OCI-M2 (cell line): ENCODE measurements around the gene AVPI1.
"Not testable (repeated sequence)": the region's sequence is repeated elsewhere in the genome, so short reads cannot be mapped to it uniquely, and the experiment has no call there.

Experiments used
- DNase-seq: peaks from one replicate; lab custom pipeline; 2025; ENCODE audit not compliant: unreplicated experiment; lab: John Stamatoyannopoulos, UW

Gene AVPI1

DNA sequence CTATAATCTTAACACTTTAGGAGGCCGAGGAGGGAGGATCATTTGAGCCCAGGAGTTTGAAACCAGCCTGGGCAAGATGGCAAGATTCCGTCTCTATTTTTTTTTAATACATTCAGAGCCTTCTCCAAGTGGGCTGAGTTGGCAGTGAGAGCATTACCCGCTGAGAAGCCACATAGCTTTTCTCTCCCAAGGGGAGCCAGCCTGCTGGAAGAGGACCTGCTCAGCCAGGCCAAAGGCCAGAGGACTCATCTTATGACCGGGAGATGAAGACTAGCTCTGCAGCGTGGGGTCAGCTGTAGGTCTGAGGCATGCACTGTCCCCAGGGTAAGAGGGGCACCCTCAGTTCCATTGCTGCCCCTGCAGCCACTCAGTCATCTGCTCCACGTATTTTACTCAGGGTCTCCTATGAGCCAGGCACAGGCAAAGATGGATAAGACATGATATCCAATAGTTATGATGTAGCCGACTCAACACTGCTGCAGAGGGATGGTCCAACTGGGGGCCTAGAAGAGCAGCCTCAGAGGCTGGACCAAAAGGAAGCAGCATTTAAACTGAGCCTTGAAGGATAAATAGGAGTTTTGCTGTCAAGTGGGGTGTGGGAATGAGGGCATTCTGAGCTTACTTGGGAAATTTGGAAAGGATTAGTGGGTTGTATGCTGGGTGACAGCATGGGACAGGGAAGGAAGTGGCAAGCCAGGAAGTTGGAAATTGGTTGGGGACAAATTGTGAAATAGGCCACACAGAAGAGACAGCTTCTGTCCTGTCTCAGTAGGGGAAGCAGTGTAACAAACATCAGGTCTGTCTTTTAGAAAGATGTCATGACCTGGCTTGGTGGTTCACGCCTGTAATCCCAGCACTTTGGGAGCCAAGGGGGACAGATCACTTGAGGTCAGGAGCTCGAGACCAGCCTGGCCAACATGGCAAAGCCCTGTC lies 24.9 kb upstream of the AVPI1 start:
- no peak for DNase-seq

- no peak for DNase-seq
Observed at GRCh38 chr10:97708976-97709946, 22.2 kb upstream of the AVPI1 start.

- no peak for DNase-seq
Observed at GRCh38 chr10:97708167-97708566, 21.1 kb upstream of the AVPI1 start.

- no peak for DNase-seq
Observed at GRCh38 chr10:97707134-97707861, 20.3 kb upstream of the AVPI1 start.

DNA sequence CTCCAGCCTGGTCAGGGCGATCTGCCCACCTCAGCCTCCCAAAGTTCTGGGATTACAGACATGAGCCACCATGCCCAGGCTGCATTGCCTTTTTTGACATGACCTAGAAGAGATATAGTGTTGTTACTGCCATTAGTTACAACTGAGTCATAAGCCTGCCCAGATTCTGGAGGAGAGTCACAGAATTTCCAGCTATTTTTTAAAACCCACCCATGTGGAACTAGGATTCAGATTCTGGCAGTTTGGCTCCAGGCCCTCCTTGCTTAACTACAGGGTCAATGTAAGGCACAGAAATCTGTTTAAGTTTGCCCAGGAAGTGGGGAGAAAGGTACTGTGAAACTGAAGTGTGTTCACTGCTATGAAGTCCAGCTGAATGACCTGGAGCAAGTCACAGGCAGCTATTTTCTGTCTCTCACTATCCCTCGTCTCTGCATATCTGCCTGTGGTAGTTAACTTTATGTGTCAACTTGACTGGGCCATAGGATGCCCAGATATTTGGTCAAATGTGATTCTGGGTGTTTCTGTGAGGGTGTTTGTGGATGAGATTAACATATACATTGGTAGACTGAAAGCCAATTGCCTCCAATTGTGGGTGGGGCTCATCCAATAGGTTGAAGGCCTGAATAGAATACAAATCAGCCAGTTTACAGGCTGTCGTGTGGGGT lies 18.1 kb upstream of the AVPI1 start:
- DNase-seq = no peak

DNA sequence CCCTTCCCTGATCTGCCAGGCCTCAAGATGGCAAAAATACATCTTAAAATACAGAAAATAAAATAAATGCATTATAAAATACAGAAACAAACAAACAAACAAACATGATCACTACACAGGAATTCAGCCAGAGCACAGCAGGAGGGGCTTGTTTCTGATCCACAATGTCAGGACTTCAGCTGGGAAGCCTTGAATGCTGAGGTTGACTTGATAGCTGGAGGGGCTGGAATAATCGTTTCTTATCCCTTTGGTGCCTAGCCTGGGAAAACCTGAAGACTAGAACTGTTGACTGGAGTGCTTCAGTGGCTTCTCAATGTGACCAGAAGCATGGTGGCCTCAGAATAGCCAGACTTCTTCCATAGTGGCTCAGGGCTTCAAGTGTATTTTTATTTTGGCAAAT lies 17.3 kb upstream of the AVPI1 start:
- DNase-seq = no peak

DNA sequence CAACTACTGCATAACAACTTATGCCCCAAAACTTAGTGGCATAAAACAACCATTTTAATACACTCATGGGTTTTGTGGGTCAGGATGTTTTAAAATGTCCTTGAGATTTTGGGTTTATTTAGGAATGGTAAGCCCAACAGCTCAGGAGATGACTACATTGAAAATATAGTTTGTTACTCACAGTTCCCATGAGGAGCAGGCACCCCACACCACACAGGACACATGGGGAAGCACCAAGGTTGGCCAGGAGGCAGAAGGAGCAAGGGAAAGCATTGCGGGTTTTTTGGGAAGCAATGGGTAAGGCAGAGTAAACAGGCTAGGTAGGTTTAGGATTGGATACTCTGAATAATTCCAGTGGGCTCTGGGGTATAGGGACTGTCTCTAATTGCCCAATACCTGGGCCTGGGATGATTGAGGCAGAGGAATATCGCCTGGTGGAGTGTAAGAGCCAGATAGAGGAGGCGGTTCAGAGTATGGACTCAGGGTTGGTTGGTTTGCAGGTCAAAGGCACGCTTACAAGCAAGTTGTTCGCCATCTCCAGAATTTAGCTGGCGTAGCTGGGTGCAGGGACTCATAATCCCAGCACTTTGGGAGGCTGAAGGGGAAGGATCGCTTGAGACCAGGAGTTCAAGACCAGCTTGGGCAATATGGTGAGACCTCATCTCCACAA lies 16.5 kb upstream of the AVPI1 start:
- no peak for DNase-seq

GRCh38 chr10:97701438-97702069 lies 14.5 kb upstream of the AVPI1 start:
- peak; percentile 29 for DNase-seq

DNA sequence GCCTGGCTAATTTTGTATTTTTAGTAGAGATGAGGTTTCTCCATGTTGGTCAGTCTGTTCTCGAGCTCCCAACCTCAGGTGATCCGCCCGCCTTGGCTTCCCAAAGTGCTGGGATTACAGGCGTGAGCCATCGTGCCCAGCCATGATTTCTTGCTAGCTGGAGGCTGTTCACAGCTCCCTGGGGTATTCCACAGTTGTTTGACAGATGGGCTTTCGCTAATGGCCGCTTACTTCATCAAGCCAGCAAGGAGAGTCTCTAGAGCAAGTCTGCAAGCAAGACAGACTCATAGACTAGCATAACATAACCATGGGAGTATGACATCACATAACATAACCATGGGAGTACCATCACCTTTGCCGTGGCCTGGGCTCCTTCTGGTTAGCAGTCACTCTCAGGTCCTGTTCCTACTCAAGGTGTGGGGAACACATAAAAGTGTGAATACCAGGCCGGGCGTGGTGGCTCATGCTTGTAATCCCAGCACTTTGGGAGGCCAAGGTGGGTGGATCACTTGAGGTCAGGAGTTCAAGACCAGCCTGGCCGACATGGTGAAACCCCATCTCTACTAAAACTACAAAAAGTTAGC lies 11.1 kb upstream of the AVPI1 start:
- not testable (repeated sequence) for DNase-seq

DNA sequence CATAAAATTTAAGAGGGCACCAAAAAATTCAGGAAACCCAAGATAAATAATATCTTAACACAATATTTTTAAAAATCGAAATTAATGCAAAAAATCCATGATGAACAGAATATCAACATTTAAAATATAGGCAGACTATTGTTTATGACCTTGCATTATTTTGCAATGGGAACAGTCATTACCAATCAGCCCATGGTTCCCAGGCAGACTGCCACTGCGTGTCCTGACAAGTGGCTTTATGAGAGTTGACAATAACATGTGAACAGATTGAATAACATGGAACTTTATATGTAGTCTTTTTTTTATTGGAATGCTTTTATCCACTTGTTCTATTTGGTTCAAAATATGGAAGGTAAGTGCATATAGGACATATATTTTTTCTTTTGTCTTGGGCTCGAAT lies 3.1 kb upstream of the AVPI1 start:
- DNase-seq = no peak

GRCh38 chr10:97689559-97690020 lies 2.5 kb upstream of the AVPI1 start:
- DNase-seq = peak; percentile 94

DNA sequence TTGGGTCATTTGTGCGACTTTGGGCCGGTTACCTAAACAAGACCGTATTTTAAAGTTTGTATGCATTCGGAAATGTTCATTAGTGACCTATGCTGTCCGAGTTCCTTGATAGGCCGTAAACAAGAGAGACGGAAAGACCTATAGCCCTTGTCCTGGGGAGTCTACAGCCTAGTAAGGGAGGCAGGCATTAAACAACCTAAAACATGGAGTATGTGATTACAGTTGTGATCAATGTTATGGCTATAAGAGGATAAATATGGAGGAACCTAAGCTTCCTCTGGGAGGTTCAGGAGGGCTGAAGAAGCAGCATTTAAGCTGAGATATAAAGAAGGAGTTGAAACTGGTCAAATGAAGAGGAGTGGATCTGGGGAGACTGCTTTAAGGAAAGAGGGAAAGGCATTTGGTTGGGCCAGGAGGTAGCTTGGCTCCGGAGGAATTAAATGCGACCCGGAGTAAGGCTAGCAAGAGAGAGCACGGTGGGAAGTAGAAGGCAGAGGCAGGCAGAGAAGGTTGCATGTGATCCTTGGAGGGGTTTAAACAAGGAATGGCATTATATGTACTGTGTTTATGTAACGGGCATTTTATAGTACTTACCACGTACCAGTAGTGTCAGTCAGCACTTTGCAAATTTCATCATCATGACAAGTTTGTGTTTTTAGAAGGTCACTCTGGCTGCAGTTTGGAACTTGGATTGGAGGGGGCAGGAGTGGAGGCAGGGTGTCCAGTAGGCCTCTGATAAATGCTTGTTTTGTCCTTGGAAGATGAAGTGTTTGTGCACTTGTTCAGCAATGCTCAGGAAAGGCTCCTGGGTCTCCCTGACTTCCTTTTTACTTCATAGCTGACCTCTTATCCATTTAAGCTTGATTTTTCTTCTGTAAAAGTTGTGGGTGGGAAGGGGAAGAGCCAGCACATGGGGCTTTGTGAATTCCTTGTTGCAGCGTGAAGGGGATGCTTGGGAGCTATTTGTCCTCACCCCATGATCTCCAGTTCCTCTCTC lies 1.0 kb upstream of the AVPI1 start:
- DNase-seq = no peak

DNA sequence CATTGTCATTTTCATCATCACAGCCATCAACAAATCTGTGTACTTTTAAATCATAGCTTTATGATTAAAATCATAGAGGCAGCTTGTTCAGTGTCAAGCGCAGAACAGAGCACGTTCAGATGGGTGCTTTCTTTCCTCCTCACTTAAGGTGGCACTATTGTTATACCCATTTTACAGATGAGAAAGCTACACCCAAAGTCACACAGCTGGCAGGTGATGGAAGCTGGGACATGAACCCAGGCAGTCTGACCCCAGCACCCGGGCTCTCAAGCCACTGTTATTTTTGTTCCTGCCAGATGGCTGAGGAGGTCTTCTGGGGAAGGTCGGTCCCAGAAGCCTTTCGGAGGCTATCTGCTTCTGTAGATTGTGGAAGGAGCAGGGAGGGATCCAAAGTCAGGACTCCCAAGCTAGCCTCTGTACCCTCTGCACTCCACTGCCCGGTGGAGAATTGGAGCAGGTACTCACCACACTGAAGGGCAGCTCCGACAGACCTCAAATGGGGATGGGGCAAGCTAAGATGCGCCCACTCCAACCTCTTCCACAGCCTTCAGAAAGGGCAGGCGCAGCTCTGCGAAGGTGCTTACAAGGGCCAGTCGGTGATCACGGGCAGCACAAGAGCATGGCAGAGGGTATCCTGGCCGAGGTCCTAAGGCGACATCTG lies 610 bp downstream of the AVPI1 start:
- DNase-seq = no peak

- DNase-seq = no peak
Observed at GRCh38 chr10:97685395-97685958, 1.6 kb downstream of the AVPI1 start.

DNA sequence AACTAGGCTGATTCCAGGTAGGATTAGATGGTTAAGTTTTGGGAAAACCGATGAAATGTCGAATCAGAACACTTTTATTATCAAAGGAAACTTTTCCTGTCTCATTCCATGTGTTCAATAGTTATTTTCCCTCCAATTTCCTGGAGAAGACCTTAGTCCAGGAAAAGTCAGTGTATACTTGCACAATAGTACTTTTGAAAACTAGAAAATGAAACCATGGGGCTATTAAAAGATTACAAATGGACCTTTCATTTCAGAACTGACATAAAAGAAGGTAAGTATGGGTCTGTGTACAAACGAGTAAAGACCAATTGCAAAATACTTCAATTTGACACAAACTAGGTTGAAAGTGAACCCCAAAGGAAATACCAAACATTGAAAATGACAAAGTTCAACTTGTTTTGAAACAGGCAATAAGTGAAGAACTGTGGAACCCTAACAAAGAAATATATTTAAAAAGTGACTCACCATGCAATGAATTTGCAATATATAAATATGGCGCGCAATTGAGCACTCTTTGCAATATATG lies 2.1 kb downstream of the AVPI1 start:
- DNase-seq = no peak

GRCh38 chr10:97684368-97684713 lies 2.7 kb downstream of the AVPI1 start:
- DNase-seq = not testable (repeated sequence)
